ENCODE results near the gene TCERG1L. TPM values are rescaled to one million over a fixed set of nuclear protein-coding genes. Genes with fewer than 3 reads are reported as not detected.

TCERG1L gene
- total and polyA plus RNA-seq, 11 donors, result 0.11 to 0.25 TPM; not detected in 9

- Histone ChIP-seq H3K4me3 (no peak overlapping the region), H3K27ac (no peak overlapping the region), H3K36me3 (no peaks in the 10 kb centered on the region), H3K9me3 (no peaks in the 10 kb centered on the region), H3K27me3 (peaks cover 0 to 65% (median 14%) of the 10 kb centered on the region in 9 donors), H3K4me1 (peaks cover 0 to 6% (median 0%) of the 10 kb centered on the region in 12 donors)
- intact Hi-C loops (cut with DNase I), result no loop called here
- WGBS, 4 donors, result 20 to 54% (median 24%) methylated on average over 5 to 6 of the region's 6 CpGs
- no peak for TF ChIP-seq POLR2A (IDR thresholded peaks at IDR 0.05)
- TF ChIP-seq CTCF (IDR thresholded peaks at IDR 0.05), result no peak
- DNase-seq, result no peak
- ATAC-seq, result no peak
Observed at GRCh38 chr10:131251146-131251541, 60.4 kb downstream of the TCERG1L start.

- no peak overlapping the region for H3K27ac ChIP-seq
- peaks cover 0 to 6% (median 0%) of the 10 kb centered on the region in 12 donors for H3K4me1 ChIP-seq
- intact Hi-C loops (cut with DNase I), result no loop called here
- H3K36me3 ChIP-seq, result no peaks in the 10 kb centered on the region
- WGBS, 4 donors, result 25 to 55% (median 30%) methylated on average over 18 of the region's 18 CpGs
- ATAC-seq (no peak), DNase-seq (no peak)
- no peak for TF ChIP-seq POLR2A (IDR thresholded peaks at IDR 0.05)
- no peak for TF ChIP-seq CTCF (IDR thresholded peaks at IDR 0.05)
- no peaks in the 10 kb centered on the region for H3K9me3 ChIP-seq
- H3K4me3 ChIP-seq, result no peak overlapping the region
- peaks cover 0 to 67% (median 14%) of the 10 kb centered on the region in 9 donors for H3K27me3 ChIP-seq
Observed at GRCh38 chr10:131250454-131251145, 60.9 kb downstream of the TCERG1L start.

- Histone ChIP-seq H3K4me3 (no peak overlapping the region), H3K36me3 (no peaks in the 10 kb centered on the region), H3K4me1 (peaks cover 0 to 6% (median 0%) of the 10 kb centered on the region in 12 donors), H3K27me3 (peaks cover 0 to 71% (median 14%) of the 10 kb centered on the region in 9 donors), H3K9me3 (no peaks in the 10 kb centered on the region), H3K27ac (no peak overlapping the region)
- intact Hi-C loops (cut with DNase I), result no loop called here
- 15 to 32% (median 19%) methylated on average over 13 to 14 of the region's 14 CpGs for WGBS, 4 donors
- TF ChIP-seq CTCF (IDR thresholded peaks at IDR 0.05), result no peak
- TF ChIP-seq POLR2A (IDR thresholded peaks at IDR 0.05), result no peak
- no peak for DNase-seq
- no peak for ATAC-seq
Observed at GRCh38 chr10:131249955-131250344, 61.6 kb downstream of the TCERG1L start.

- ATAC-seq (no peak), DNase-seq (no peak)
- H3K27ac ChIP-seq, result no peak overlapping the region
- no peaks in the 10 kb centered on the region for H3K36me3 ChIP-seq
- intact Hi-C loops (cut with DNase I), result no loop called here
- no peaks in the 10 kb centered on the region for H3K9me3 ChIP-seq
- 68 to 80% (median 71%) methylated on average over 16 of the region's 16 CpGs for WGBS, 4 donors
- H3K27me3 ChIP-seq, result peaks cover 2 to 74% (median 18%) of the 10 kb centered on the region in 9 donors
- no peak overlapping the region for H3K4me3 ChIP-seq
- TF ChIP-seq CTCF (IDR thresholded peaks at IDR 0.05) (no peak), POLR2A (IDR thresholded peaks at IDR 0.05) (no peak)
- peaks cover 0 to 6% (median 0%) of the 10 kb centered on the region in 12 donors for H3K4me1 ChIP-seq
Observed at GRCh38 chr10:131249238-131249954, 62.1 kb downstream of the TCERG1L start.
